Activated naive CD8-positive, alpha-beta T cell treated with anti-CD3 and anti-CD28 coated beads, Interleukin-2, amount 50 U/mL, for 24 hours (primary cell): ENCODE measurements around the gene STIM1.
A peak's percentile ranks its signal among the peaks of the same experiment; 100 is the strongest.
"Not testable (repeated sequence)": the region's sequence is repeated elsewhere in the genome, so short reads cannot be mapped to it uniquely, and the experiment has no call there.

Experiments used
- ATAC-seq: fragments of 150-1000 bp; cut with Tn5 transposase; one replicate; pipeline ENCODE4 v1.10.0; 2021
- DNase-seq: peaks from one replicate; pipeline ENCODE4 v3.0.0; 2021
- H3K27ac Mint-ChIP-seq: one replicate; pipeline ENCODE4 v1.8.0; 2021; ENCODE audit warnings: mild to moderate bottlenecking, mixed read lengths
- H3K27me3 Mint-ChIP-seq: one replicate; pipeline ENCODE4 v1.8.0; 2021; ENCODE audit warnings: mixed read lengths
- H3K36me3 Mint-ChIP-seq: one replicate; pipeline ENCODE4 v1.8.0; 2021; ENCODE audit warnings: low read depth, mixed read lengths
- H3K4me1 Mint-ChIP-seq: one replicate; pipeline ENCODE4 v1.8.0; 2021; ENCODE audit warnings: mixed read lengths
- H3K4me3 Mint-ChIP-seq: one replicate; pipeline ENCODE4 v1.8.0; 2021; ENCODE audit warnings: mild to moderate bottlenecking, moderate library complexity, mixed read lengths
- H3K9me3 Mint-ChIP-seq: one replicate; pipeline ENCODE4 v1.8.0; 2021; ENCODE audit warnings: mixed read lengths

Gene STIM1

DNA sequence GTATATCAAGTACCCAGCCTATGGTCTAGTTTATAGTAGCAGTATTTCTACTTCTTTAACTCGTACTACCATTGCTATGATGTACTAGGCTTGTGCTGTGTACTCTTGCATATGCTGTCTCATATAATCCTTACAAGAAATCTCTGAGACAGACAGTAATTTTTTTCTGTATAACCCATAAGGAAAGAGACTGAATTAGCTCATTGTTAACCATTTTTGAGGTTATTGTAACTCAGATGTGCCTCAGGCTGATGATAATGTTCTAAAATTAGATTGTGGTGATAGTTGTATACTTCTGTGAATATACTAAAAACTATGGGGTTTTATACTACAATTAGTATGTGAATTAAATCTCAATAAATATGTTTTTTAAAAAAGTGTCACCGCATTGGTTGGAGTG, 127.0 kb downstream of the STIM1 start:
- H3K27ac Mint-ChIP-seq = peak overlapping the region; percentile 9

DNA sequence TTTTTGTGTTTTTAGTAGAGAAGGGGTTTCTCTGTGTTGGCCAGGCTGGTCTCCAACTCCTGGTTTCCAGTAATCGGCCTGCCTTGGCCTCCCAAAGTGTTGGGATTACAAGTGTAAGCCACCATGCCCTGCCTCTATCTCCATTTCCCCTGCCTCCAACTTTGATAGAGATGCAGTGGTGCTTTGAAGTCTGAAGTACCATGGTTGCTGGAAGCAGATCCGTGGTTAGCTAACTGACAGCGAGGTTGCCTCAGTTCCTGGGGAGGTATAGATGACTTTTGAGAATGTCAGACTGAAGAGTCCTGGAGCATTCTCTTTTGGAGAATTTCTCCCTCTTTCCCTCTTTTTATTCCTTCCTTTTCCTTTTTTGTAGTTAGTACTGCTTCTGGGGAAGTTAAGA, 127.6 kb downstream of the STIM1 start:
- ATAC-seq = no peak
- H3K4me3 Mint-ChIP-seq = no peak overlapping the region
- DNase-seq = no peak
- H3K36me3 Mint-ChIP-seq = peaks cover 2% of the 10 kb centered on the region
- no peaks in the 10 kb centered on the region for H3K27me3 Mint-ChIP-seq
- peaks cover 61% of the 10 kb centered on the region for H3K4me1 Mint-ChIP-seq
- H3K27ac Mint-ChIP-seq = no peak overlapping the region
- no peaks in the 10 kb centered on the region for H3K9me3 Mint-ChIP-seq

More for the DNA sequence above, 127.0 kb downstream of the STIM1 start:
- Mint-ChIP-seq H3K9me3 (no peaks in the 10 kb centered on the region), H3K36me3 (no peaks in the 10 kb centered on the region), H3K27me3 (no peaks in the 10 kb centered on the region), H3K4me3 (no peak overlapping the region), H3K4me1 (peaks cover 58% of the 10 kb centered on the region)
- ATAC-seq = no peak
- DNase-seq = no peak

GRCh38 chr11:3984896-3985295, 129.4 kb downstream of the STIM1 start:
- no peak overlapping the region for H3K4me3 Mint-ChIP-seq
- peaks cover 3% of the 10 kb centered on the region for H3K36me3 Mint-ChIP-seq
- H3K9me3 Mint-ChIP-seq = no peaks in the 10 kb centered on the region
- no peaks in the 10 kb centered on the region for H3K27me3 Mint-ChIP-seq
- ATAC-seq (peak; percentile 83), DNase-seq (peak; percentile 42)
- H3K27ac Mint-ChIP-seq = peak overlapping the region; percentile 11
- peaks cover 72% of the 10 kb centered on the region for H3K4me1 Mint-ChIP-seq

GRCh38 chr11:3985631-3986030, 130.2 kb downstream of the STIM1 start:
- Mint-ChIP-seq H3K27ac (peak overlapping the region; percentile 3), H3K36me3 (peaks cover 6% of the 10 kb centered on the region), H3K4me1 (peaks cover 76% of the 10 kb centered on the region), H3K27me3 (no peaks in the 10 kb centered on the region), H3K9me3 (no peaks in the 10 kb centered on the region), H3K4me3 (no peak overlapping the region)
- DNase-seq (no peak), ATAC-seq (no peak)

DNA sequence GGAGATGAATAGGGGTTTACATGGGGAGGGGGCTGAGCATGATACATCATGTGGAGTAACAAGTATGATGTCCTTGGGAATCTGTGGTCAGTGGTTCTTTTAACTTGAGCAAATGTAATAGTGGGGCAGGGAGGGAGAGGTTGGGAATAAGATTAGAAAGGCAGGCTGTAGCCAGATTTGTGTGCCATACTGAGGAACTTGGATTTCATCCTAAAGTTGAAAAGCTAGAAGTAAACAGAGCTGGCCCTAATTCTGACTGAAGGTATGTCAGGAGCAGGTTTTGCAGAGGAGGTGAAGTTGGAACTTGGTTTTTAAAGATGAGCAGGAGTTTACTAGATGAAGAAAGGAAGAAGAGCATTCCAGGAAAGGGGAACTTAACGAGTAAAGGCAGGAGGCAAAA, 130.8 kb downstream of the STIM1 start:
- no peak for DNase-seq
- no peaks in the 10 kb centered on the region for H3K27me3 Mint-ChIP-seq
- no peak for ATAC-seq
- H3K9me3 Mint-ChIP-seq = no peaks in the 10 kb centered on the region
- H3K36me3 Mint-ChIP-seq = peaks cover 6% of the 10 kb centered on the region
- no peak overlapping the region for H3K27ac Mint-ChIP-seq
- peaks cover 77% of the 10 kb centered on the region for H3K4me1 Mint-ChIP-seq
- H3K4me3 Mint-ChIP-seq = no peak overlapping the region

- H3K27me3 Mint-ChIP-seq = no peaks in the 10 kb centered on the region
- peaks cover 13% of the 10 kb centered on the region for H3K9me3 Mint-ChIP-seq
- no peak for ATAC-seq
- DNase-seq = no peak
- H3K36me3 Mint-ChIP-seq = peaks cover 23% of the 10 kb centered on the region
- peak overlapping the region; percentile 56 for H3K4me3 Mint-ChIP-seq
- H3K27ac Mint-ChIP-seq = peak overlapping the region; percentile 33
- peaks cover 57% of the 10 kb centered on the region for H3K4me1 Mint-ChIP-seq
These were observed 133.9 kb downstream of the STIM1 start for GRCh38 chr11:3989276-3989920.

GRCh38 chr11:3989921-3990290, 134.4 kb downstream of the STIM1 start:
- DNase-seq = no peak
- no peaks in the 10 kb centered on the region for H3K27me3 Mint-ChIP-seq
- H3K4me1 Mint-ChIP-seq = peaks cover 56% of the 10 kb centered on the region
- H3K27ac Mint-ChIP-seq = peak overlapping the region; percentile 33
- peak overlapping the region; percentile 56 for H3K4me3 Mint-ChIP-seq
- H3K36me3 Mint-ChIP-seq = peaks cover 27% of the 10 kb centered on the region
- peak; percentile 73 for ATAC-seq
- H3K9me3 Mint-ChIP-seq = peaks cover 18% of the 10 kb centered on the region

GRCh38 chr11:3990406-3990805, 134.9 kb downstream of the STIM1 start:
- Mint-ChIP-seq H3K9me3 (peaks cover 23% of the 10 kb centered on the region), H3K4me1 (peaks cover 56% of the 10 kb centered on the region), H3K27ac (no peak overlapping the region), H3K4me3 (peak overlapping the region; percentile 56), H3K36me3 (peaks cover 32% of the 10 kb centered on the region), H3K27me3 (no peaks in the 10 kb centered on the region)
- DNase-seq (no peak), ATAC-seq (no peak)

DNA sequence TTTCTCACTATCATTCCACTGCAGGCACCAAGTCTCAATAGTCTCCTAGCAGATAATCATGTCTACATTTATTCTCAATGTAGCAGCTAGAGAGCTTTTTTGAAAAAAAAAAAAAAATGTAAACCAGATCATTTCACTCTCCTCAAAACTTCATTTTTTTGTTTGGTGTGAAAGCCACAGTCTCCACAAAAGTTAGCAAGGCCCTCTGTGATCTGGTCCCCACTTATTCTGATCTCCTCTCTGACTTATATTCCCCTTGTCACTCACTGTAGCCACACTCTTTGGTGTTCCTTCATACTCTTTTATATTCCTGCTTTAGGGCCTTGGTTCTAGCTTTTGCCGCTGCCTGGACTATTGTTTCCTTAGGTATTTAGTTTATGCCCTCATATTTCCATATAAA, 137.5 kb downstream of the STIM1 start:
- H3K4me3 Mint-ChIP-seq = no peak overlapping the region
- no peak for DNase-seq

GRCh38 chr11:3994030-3994640, 138.7 kb downstream of the STIM1 start:
- peaks cover 53% of the 10 kb centered on the region for H3K4me1 Mint-ChIP-seq
- ATAC-seq = no peak
- no peak overlapping the region for H3K4me3 Mint-ChIP-seq
- peaks cover 25% of the 10 kb centered on the region for H3K9me3 Mint-ChIP-seq
- DNase-seq = no peak
- peaks cover 31% of the 10 kb centered on the region for H3K36me3 Mint-ChIP-seq
- no peaks in the 10 kb centered on the region for H3K27me3 Mint-ChIP-seq
- peak overlapping the region; percentile 2 for H3K27ac Mint-ChIP-seq

More for the DNA sequence above, 137.5 kb downstream of the STIM1 start:
- ATAC-seq = no peak
- H3K9me3 Mint-ChIP-seq = peaks cover 25% of the 10 kb centered on the region
- H3K4me1 Mint-ChIP-seq = peaks cover 59% of the 10 kb centered on the region
- H3K36me3 Mint-ChIP-seq = peaks cover 32% of the 10 kb centered on the region
- no peak overlapping the region for H3K27ac Mint-ChIP-seq
- H3K27me3 Mint-ChIP-seq = no peaks in the 10 kb centered on the region

GRCh38 chr11:3995307-3995706, 139.8 kb downstream of the STIM1 start:
- Mint-ChIP-seq H3K36me3 (peaks cover 31% of the 10 kb centered on the region), H3K9me3 (peaks cover 29% of the 10 kb centered on the region), H3K4me3 (no peak overlapping the region), H3K27me3 (no peaks in the 10 kb centered on the region), H3K4me1 (peaks cover 42% of the 10 kb centered on the region), H3K27ac (no peak overlapping the region)
- no peak for DNase-seq
- no peak for ATAC-seq

DNA sequence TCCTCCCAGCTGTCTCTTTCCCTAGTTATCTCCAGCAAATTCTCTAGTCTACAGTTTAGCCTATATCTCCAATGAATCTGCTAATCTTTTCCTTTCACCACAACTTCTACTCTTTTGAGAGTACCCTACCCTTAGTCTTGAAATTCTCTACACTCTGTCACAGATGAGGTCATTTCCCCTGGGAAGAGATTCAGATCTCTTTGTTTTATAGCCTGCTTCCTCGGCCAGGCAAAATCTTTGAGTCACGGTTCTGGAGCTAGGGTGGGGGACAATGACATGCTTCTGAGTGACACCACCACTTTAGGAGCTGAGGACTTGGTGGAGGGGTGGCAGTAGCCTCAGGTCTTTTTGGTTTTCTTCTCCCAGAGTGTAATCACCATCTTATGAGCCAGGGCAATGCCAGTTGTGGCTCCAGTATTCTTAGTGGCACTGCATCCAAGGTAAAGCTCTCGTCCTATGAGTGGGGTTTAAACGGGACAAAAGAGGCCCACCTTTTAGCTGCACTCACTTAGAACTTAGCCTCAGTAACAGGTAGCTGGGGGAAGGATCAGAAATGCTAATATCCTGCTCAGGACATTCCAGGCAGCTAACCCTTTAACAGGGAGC, 140.6 kb downstream of the STIM1 start:
- H3K9me3 Mint-ChIP-seq = peaks cover 29% of the 10 kb centered on the region
- H3K27me3 Mint-ChIP-seq = no peaks in the 10 kb centered on the region
- no peak overlapping the region for H3K27ac Mint-ChIP-seq
- H3K4me3 Mint-ChIP-seq = no peak overlapping the region
- DNase-seq (no peak), ATAC-seq (no peak)
- peaks cover 36% of the 10 kb centered on the region for H3K4me1 Mint-ChIP-seq
- H3K36me3 Mint-ChIP-seq = peaks cover 33% of the 10 kb centered on the region

GRCh38 chr11:3996651-3997050, 141.2 kb downstream of the STIM1 start:
- Mint-ChIP-seq H3K9me3 (peaks cover 29% of the 10 kb centered on the region), H3K27ac (no peak overlapping the region), H3K4me1 (peaks cover 36% of the 10 kb centered on the region), H3K4me3 (no peak overlapping the region), H3K36me3 (peaks cover 33% of the 10 kb centered on the region), H3K27me3 (no peaks in the 10 kb centered on the region)
- ATAC-seq (no peak), DNase-seq (no peak)

- H3K36me3 Mint-ChIP-seq, H3K27ac Mint-ChIP-seq, H3K9me3 Mint-ChIP-seq, DNase-seq, ATAC-seq, H3K4me3 Mint-ChIP-seq, H3K27me3 Mint-ChIP-seq: not testable (repeated sequence)
- H3K4me1 Mint-ChIP-seq = peaks cover 21% of the 10 kb centered on the region
These were observed 149.3 kb downstream of the STIM1 start for GRCh38 chr11:4004753-4005152.

GRCh38 chr11:4006946-4007680, 151.6 kb downstream of the STIM1 start:
- no peak for DNase-seq
- Mint-ChIP-seq H3K27me3 (no peaks in the 10 kb centered on the region), H3K9me3 (peaks cover 5% of the 10 kb centered on the region), H3K36me3 (peaks cover 9% of the 10 kb centered on the region), H3K4me1 (peaks cover 27% of the 10 kb centered on the region), H3K27ac (no peak overlapping the region), H3K4me3 (no peak overlapping the region)
- no peak for ATAC-seq
